ENCODE data around the gene KRTAP5-1. TPM values are rescaled to one million over a fixed set of nuclear protein-coding genes. Genes with fewer than 3 reads are reported as not detected.

The KRTAP5-1 gene
- total RNA-seq, 1 experiment from 2014 or later: not detected

DNA sequence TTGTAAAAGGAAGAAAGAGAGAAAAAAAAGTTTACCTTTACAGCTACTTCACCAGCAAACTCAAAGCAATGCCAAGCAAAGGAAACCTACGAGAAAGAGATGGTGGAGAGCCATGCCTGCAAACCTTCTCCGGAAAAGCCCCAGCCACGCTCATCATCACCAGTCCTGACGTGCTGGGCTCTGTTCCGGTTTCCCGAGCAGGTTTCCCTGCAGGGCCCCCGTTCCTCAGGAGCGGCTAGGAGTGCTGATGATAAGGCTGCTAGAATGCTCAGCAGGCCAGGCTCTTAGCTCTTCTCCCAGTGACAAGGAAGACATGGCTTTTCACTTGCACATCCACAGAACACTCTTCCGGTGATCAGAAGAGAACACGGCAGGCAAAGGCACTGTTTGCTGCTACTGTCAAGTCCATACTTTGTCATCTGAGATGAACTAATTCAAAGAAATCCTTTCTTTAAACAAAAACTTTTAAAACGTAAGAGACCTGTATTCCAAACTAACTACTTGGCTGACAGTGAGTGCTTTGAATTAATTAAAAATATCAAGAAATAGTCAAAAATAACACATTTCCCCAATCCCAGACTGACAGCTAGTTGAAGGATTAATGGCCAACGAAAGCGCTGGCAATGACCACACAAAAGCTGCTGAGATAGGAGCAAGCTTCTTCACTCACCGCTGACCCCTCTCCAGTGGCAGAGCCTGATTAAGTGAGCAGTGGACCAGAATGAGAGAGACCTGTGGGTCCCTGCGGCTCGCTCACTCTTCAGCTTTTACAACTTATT, 48.8 kb downstream of the KRTAP5-1 start:
- ChIA-PET POLR2A (no interaction called here), RAD21 (ENCODE audit: low non-redundant PET in 1 of 2, low total read pairs in 2 of 2, uncharacterized antibody in 2 of 2, unreplicated experiment in 2 of 2) (no interaction called here)
- H3K36me3 ChIP-seq (ENCODE audit: control insufficient read depth in 1 of 2, insufficient read depth in 2 of 2, low read length in 2 of 2): no peaks in the 10 kb centered on the region

More for the DNA sequence above, 48.8 kb downstream of the KRTAP5-1 start:
- BruUV-seq (replicated peaks): no TSS peak
- H3K27me3 ChIP-seq (ENCODE audit: insufficient read depth, low read length): no peaks in the 10 kb centered on the region
- no peaks in the 10 kb centered on the region for H3K9me3 ChIP-seq (ENCODE audit: control insufficient read depth in 1 of 2, insufficient read depth in 1 of 2, low read depth in 1 of 2, low read length in 2 of 2)
- H3K4me2 ChIP-seq (ENCODE audit: low read length): no peak overlapping the region
- no peak overlapping the region for H2AFZ ChIP-seq (ENCODE audit: low read depth, low read length, poor library complexity, severe bottlenecking)
- TF ChIP-seq EZH2phosphoT487 (IDR thresholded peaks at IDR 0.05; ENCODE audit: borderline replicate concordance) (no peak), SP1 (IDR thresholded peaks at IDR 0.05; ENCODE audit: low read depth) (no peak), YY1 (IDR thresholded peaks at IDR 0.05; ENCODE audit: extremely low read depth, insufficient replicate concordance, low read depth, low read length) (no peak), CTCF (IDR thresholded peaks at IDR 0.05 in 2 of 3, conservative IDR thresholded peaks at IDR 0.05 in 1 of 3; ENCODE audit: borderline replicate concordance in 1 of 3, insufficient read depth in 1 of 3, low read depth in 2 of 3, low read length in 2 of 3) (no peak), CEBPB (IDR thresholded peaks at IDR 0.05; ENCODE audit: low read depth) (no peak), POLR2AphosphoS5 (IDR thresholded peaks at IDR 0.05; ENCODE audit: low read depth, low read length) (no peak), JUND (IDR thresholded peaks at IDR 0.05) (no peak)
- TF ChIP-seq, protein P1, sequence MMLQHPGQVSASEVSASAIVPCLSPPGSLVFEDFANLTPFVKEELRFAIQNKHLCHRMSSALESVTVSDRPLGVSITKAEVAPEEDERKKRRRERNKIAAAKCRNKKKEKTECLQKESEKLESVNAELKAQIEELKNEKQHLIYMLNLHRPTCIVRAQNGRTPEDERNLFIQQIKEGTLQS (IDR thresholded peaks at IDR 0.05): no peak
- no peak overlapping the region for H3K27ac ChIP-seq (ENCODE audit: low read depth, low read length)
- no peaks in the 10 kb centered on the region for H3K9me2 ChIP-seq (ENCODE audit: insufficient read depth)
- intact Hi-C loops (cut with micrococcal nuclease): no loop called here
- CTCF ChIA-PET: interaction anchor here (1.1 to 2.2 kb wide), 2 partner anchors 11 to 59 kb away, joined by 3 to 9 read pairs; no protein-coding TSS in a partner anchor
- peaks cover 45% of the 10 kb centered on the region; the same call in 1 of the 2 replicates for H3K79me2 ChIP-seq (ENCODE audit: insufficient read depth, low read length)
- no peak for DNase-seq (ENCODE audit: low read depth, low spot score)
- no peak overlapping the region for H3K4me3 ChIP-seq (replicated peaks in 1 of 2; ENCODE audit: low read depth in 1 of 2, low read length in 2 of 2)
- H4K20me1 ChIP-seq (ENCODE audit: insufficient read depth): no peaks in the 10 kb centered on the region
- H3K9ac ChIP-seq (ENCODE audit: low read length): no peak overlapping the region
- H3K4me1 ChIP-seq (ENCODE audit: control insufficient read depth in 1 of 2, insufficient read depth in 2 of 2, low read length in 2 of 2): peaks cover 0 to 10% of the 10 kb centered on the region in 2 experiments; a peak in 2 of 4 replicates
- no peak for ATAC-seq

Measured in HCT116 (cell line).